GM23248 (cell line): ENCODE measurements around the gene NHSL1. TPM values are rescaled to one million over a fixed set of nuclear protein-coding genes. Genes with fewer than 3 reads are reported as not detected.

Experiments
- DNase-seq: peaks from one replicate; pipeline ENCODE4 v3.0.0-alpha.2; 2015
- H2AFZ ChIP-seq: fragments of 200-600 bp; sonication (generic); 2 replicates; pipeline ENCODE4 v1.6.1; 2016; ENCODE audit warnings: antibody characterized with exemption
- H3F3A ChIP-seq: fragments of 200-600 bp; sonication (generic); 2 replicates; pipeline ENCODE4 v1.6.1; 2016; ENCODE audit warnings: mild to moderate bottlenecking, antibody characterized with exemption, mixed run types; ENCODE audit not compliant: insufficient read depth
- H3K27ac ChIP-seq: fragments of 200-600 bp; sonication (generic); 2 replicates; pipeline ENCODE4 v1.5.1; 2016; ENCODE audit warnings: mild to moderate bottlenecking
- H3K27me3 ChIP-seq: fragments of 200-600 bp; sonication (generic); replicated peaks from 2 replicates; pipeline ENCODE4 v1.6.1; 2016; ENCODE audit warnings: mild to moderate bottlenecking; ENCODE audit not compliant: insufficient read depth
- H3K36me3 ChIP-seq: fragments of 200-600 bp; sonication (generic); 2 replicates; pipeline ENCODE4 v1.6.1; 2016; ENCODE audit warnings: low read depth, mild to moderate bottlenecking
- H3K4me1 ChIP-seq: fragments of 200-600 bp; sonication (generic); 2 replicates; pipeline ENCODE4 v1.6.1; 2016; ENCODE audit warnings: mild to moderate bottlenecking; ENCODE audit not compliant: insufficient read depth
- H3K4me2 ChIP-seq: fragments of 200-600 bp; sonication (generic); one replicate; pipeline ENCODE4 v1.6.1; 2016; ENCODE audit warnings: mild to moderate bottlenecking; ENCODE audit not compliant: unreplicated experiment
- H3K4me3 ChIP-seq: fragments of 200-600 bp; sonication (generic); 2 replicates; pipeline ENCODE4 v1.5.1; 2016; ENCODE audit warnings: mild to moderate bottlenecking
- H3K79me2 ChIP-seq: fragments of 200-600 bp; sonication (generic); 2 replicates; pipeline ENCODE4 v1.6.1; 2016; ENCODE audit warnings: mild to moderate bottlenecking; ENCODE audit not compliant: insufficient read depth
- H3K9ac ChIP-seq: fragments of 200-600 bp; sonication (generic); 2 replicates; pipeline ENCODE4 v1.6.1; 2016; ENCODE audit warnings: mild to moderate bottlenecking
- H3K9me2 ChIP-seq: fragments of 200-600 bp; sonication (generic); 2 replicates; pipeline ENCODE4 v1.6.1; 2016; ENCODE audit warnings: mixed run types, mild to moderate bottlenecking, moderate library complexity; ENCODE audit not compliant: insufficient read depth
- H3K9me3 ChIP-seq: fragments of 200-600 bp; sonication (generic); one replicate; pipeline ENCODE4 v1.6.1; 2017; ENCODE audit warnings: low read depth
- H4K20me1 ChIP-seq: fragments of 200-600 bp; sonication (generic); 2 replicates; pipeline ENCODE4 v1.6.0; 2016; ENCODE audit not compliant: insufficient read depth
- EZH2 ChIP-seq: fragments of 200-600 bp; sonication (generic); IDR thresholded peaks from 2 replicates; pipeline ENCODE4 v1.6.1; 2018; ENCODE audit warnings: antibody characterized with exemption, mild to moderate bottlenecking; ENCODE audit not compliant: insufficient read depth, poor library complexity, severe bottlenecking
- EZH2phosphoT487 ChIP-seq: fragments of 200-600 bp; sonication (generic); IDR thresholded peaks from 2 replicates; pipeline ENCODE4 v1.6.1; 2018; ENCODE audit warnings: antibody characterized with exemption, moderate library complexity, mild to moderate bottlenecking, low read depth; ENCODE audit not compliant: insufficient read depth
- WGBS, 2 experiments: methylation state at CpG; one replicate each; pipeline ENCODE4 v1.1.6; 2015 to 2017; ENCODE audit warnings: low lambda C conversion rate in 2 of 2, low coverage in 1 of 2; ENCODE audit errors: missing lambda C conversion rate in 2 of 2; 5-methylcytosine and 5-hydroxymethylcytosine counted together
- in situ Hi-C: fragments of 300-500 bp; cut with MboI; formaldehyde crosslinking; loops from 2 replicates; pipeline ENCODE4 v1.15.0; 2020
- polyA plus RNA-seq: library from polyadenylated mRNA; unstranded; fragments of >200 nt; fragmentation: Nextera tagmentation; extraction: Ambion mirVana; gene quantifications from 2 replicates; pipeline ENCODE4 v1.2.1, GENCODE V29; 2016
- total RNA-seq: library from RNA; depleted of rRNA; stranded (reverse); fragments of >200 nt; shearing (Covaris generic); gene quantifications from 2 replicates; pipeline ENCODE4 v1.2.3, GENCODE V29; 2014

NHSL1 gene
- total and polyA plus RNA-seq, 2 experiments from 2014 or later = 3.3 to 9.4 TPM

DNA sequence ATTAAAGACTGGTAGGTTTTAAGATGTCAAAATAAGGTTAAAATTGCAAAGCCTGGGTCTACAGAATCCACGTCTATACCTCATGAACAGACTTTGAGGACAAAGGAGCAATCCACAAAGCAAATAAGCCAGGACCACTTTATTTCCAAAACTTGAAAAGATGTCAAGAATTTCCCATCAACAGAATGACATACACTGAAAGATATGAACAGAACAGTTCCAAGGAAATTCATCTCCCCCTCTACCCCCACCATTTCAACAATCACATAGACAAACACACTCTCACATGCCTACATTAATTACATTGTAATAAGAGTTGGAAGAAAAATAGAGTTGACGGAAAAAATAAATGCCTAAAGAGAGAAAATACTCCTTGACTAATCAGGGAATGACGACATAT lies 45.2 kb upstream of the NHSL1 start:
- in situ Hi-C loops = no loop called here
- Histone ChIP-seq H3K4me1 (peaks cover 40% of the 10 kb centered on the region), H3K27ac (0 out of 2 replicates have a peak overlapping the region, but pooled peaks have one; percentile 70), H3K9me2 (no peaks in the 10 kb centered on the region), H3K36me3 (no peaks in the 10 kb centered on the region), H3K27me3 (no peaks in the 10 kb centered on the region), H4K20me1 (no peaks in the 10 kb centered on the region), H3F3A (peaks cover 29% of the 10 kb centered on the region), H3K4me3 (peak overlapping the region; percentile 72), H3K79me2 (peaks cover 10% of the 10 kb centered on the region), H3K9me3 (no peaks in the 10 kb centered on the region), H2AFZ (no peak overlapping the region), H3K4me2 (peak overlapping the region; percentile 75), H3K9ac (no peak overlapping the region)
- 63 to 64% methylated on average over 3 of the region's 3 CpGs for WGBS, 2 experiments
- TF ChIP-seq EZH2phosphoT487 (no peak), EZH2 (no peak)
- no peak for DNase-seq

GRCh38 chr6:138543657-138544056 lies 44.4 kb upstream of the NHSL1 start:
- no peaks in the 10 kb centered on the region for H3K36me3 ChIP-seq
- peaks cover 33% of the 10 kb centered on the region for H3F3A ChIP-seq
- H2AFZ ChIP-seq = 0 out of 2 replicates have a peak overlapping the region, but pooled peaks have one; percentile 20
- no peak for TF ChIP-seq EZH2
- no peak for TF ChIP-seq EZH2phosphoT487
- H3K79me2 ChIP-seq = peaks cover 15% of the 10 kb centered on the region
- H3K9me3 ChIP-seq = no peaks in the 10 kb centered on the region
- H3K27ac ChIP-seq = no peak overlapping the region
- H3K4me3 ChIP-seq = peak overlapping the region; percentile 14; the same call in 1 of the 2 replicates
- WGBS, 2 experiments = 20 to 29% methylated on average over 4 of the region's 4 CpGs
- H3K4me1 ChIP-seq = peaks cover 43% of the 10 kb centered on the region
- no peak for DNase-seq
- H4K20me1 ChIP-seq = no peaks in the 10 kb centered on the region
- no peaks in the 10 kb centered on the region for H3K9me2 ChIP-seq
- no peak overlapping the region for H3K9ac ChIP-seq
- peak overlapping the region; percentile 75 for H3K4me2 ChIP-seq
- in situ Hi-C loops = no loop called here
- H3K27me3 ChIP-seq = no peaks in the 10 kb centered on the region

- Histone ChIP-seq H3K4me1 (peaks cover 60% of the 10 kb centered on the region), H3K36me3 (no peaks in the 10 kb centered on the region), H3K9me3 (no peaks in the 10 kb centered on the region), H3K79me2 (peaks cover 15% of the 10 kb centered on the region), H2AFZ (peak overlapping the region; percentile 30; the same call in 1 of the 2 replicates), H3K4me2 (peak overlapping the region; percentile 66), H3K4me3 (peak overlapping the region; percentile 10; the same call in 1 of the 2 replicates), H4K20me1 (no peaks in the 10 kb centered on the region), H3K27me3 (no peaks in the 10 kb centered on the region), H3K9me2 (no peaks in the 10 kb centered on the region), H3K27ac (peak overlapping the region; percentile 82), H3K9ac (0 out of 2 replicates have a peak overlapping the region, but pooled peaks have one; percentile 10), H3F3A (peaks cover 33% of the 10 kb centered on the region)
- TF ChIP-seq EZH2phosphoT487 = no peak
- no peak for TF ChIP-seq EZH2
- peak; percentile 15 for DNase-seq
- in situ Hi-C loops = no loop called here
- WGBS, 2 experiments = 51 to 58% methylated on average over 6 of the region's 6 CpGs
These were observed 42.7 kb upstream of the NHSL1 start for GRCh38 chr6:138541823-138542481.

DNA sequence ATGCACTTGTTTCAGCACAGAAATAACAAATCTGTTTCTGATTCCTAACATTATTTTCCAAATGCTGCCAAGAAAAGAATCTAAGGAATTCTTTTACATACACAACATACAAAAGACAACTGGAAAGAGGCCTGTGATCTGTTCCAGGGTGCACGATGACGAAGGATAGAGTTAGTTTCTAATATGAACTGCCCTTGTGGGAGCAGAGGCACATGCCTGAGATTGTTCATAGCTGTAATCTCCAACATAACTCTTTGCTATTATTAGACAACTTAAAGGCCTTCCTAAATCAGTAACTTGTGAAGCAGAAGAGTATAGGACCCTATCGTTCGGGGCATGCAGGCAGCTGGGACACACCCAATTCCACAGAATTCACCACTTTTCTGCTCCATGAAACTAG lies 41.2 kb upstream of the NHSL1 start:
- TF ChIP-seq EZH2 (no peak), EZH2phosphoT487 (no peak)
- peaks cover 31% of the 10 kb centered on the region for H3F3A ChIP-seq
- no peaks in the 10 kb centered on the region for H4K20me1 ChIP-seq
- in situ Hi-C loops = no loop called here
- peak overlapping the region; percentile 54 for H3K9ac ChIP-seq
- peak; percentile 79 for DNase-seq
- H3K9me3 ChIP-seq = no peaks in the 10 kb centered on the region
- WGBS, 2 experiments = 42 to 43% methylated on average over 4 of the region's 4 CpGs
- H3K79me2 ChIP-seq = peaks cover 15% of the 10 kb centered on the region
- H2AFZ ChIP-seq = peak overlapping the region; percentile 17; the same call in 1 of the 2 replicates
- H3K4me3 ChIP-seq = no peak overlapping the region
- no peaks in the 10 kb centered on the region for H3K36me3 ChIP-seq
- peak overlapping the region; percentile 82 for H3K27ac ChIP-seq
- no peaks in the 10 kb centered on the region for H3K27me3 ChIP-seq
- no peaks in the 10 kb centered on the region for H3K9me2 ChIP-seq
- peak overlapping the region; percentile 66 for H3K4me2 ChIP-seq
- peaks cover 61% of the 10 kb centered on the region for H3K4me1 ChIP-seq
